A549 (cell line): Measurements from ENCODE around the gene PCED1B. TPM values are rescaled to one million over a fixed set of nuclear protein-coding genes. Genes with fewer than 3 reads are reported as not detected.
A peak's percentile ranks its signal among the peaks of the same experiment; 100 is the strongest.

Experiments used
- ATAC-seq, 2 experiments: fragments of 200-7000 bp in 1 of 2; fragments of >200 bp in 1 of 2; cut with Nextera tagmentation in 1 of 2; cut with Tn5 transposase in 1 of 2; 3 replicates each; pipeline versions ENCODE4 v1.8.0 to v1.9.1; 2018 to 2020; ENCODE audit warnings: mild to moderate bottlenecking in 1 of 2, moderate library complexity in 1 of 2
- CTCF ChIA-PET: fragments of 300-600 bp; sonication (Branson Sonifier 250); formaldehyde crosslinking; extraction: SDS; loops from one replicate; lab custom pipeline; 2021; ENCODE audit warnings: antibody characterized with exemption, inconsistent platforms; lab: Yijun Ruan, JAX
- POLR2A ChIA-PET: fragments of 350-600 bp; formaldehyde crosslinking; extraction: SDS; loops from one replicate; lab custom pipeline; 2021; ENCODE audit warnings: antibody characterized with exemption, inconsistent platforms; lab: Yijun Ruan, JAX
- DNase-seq, 2 experiments: peaks; one replicate each; pipeline versions ENCODE4 v3.0.0 to v3.0.0-alpha.2; 2011 to 2016; ENCODE audit warnings: low read depth in 1 of 2, low spot score in 1 of 2
- FAIRE-seq: peaks from 2 replicates; lab custom pipeline; 2011; peaks lifted over from hg19 to GRCh38; lab: Jason Lieb, UNC
- H3K27ac ChIP-seq, 2 experiments: fragments of >200 bp; sonication (Bioruptor Twin); formaldehyde crosslinking; 3 replicates each; pipeline ENCODE4 v1.5.1; 2016 to 2017
- H3K4me1 ChIP-seq: fragments of >200 bp; sonication (Bioruptor Twin); formaldehyde crosslinking; 3 replicates; pipeline ENCODE4 v1.6.1; 2016
- H3K4me2 ChIP-seq: fragments of >200 bp; sonication (Bioruptor Twin); formaldehyde crosslinking; 3 replicates; pipeline ENCODE4 v1.6.1; 2016
- H3K4me3 ChIP-seq: fragments of >200 bp; sonication (Bioruptor Twin); formaldehyde crosslinking; 3 replicates; pipeline ENCODE4 v1.5.1; 2016
- H3K9me3 ChIP-seq: fragments of >200 bp; sonication (Bioruptor Twin); formaldehyde crosslinking; 3 replicates; pipeline ENCODE4 v1.6.1; 2016
- EP300 ChIP-seq, 2 experiments: fragments of >200 bp; sonication (Bioruptor Twin); formaldehyde crosslinking; IDR thresholded peaks; 2 replicates in 1 of 2; 3 replicates in 1 of 2; pipeline ENCODE4 v1.6.1; 2016 to 2017
- FOSB ChIP-seq: fragments of 250-450 bp; sonication (Bioruptor Pico); IDR thresholded peaks from 2 replicates; pipeline ENCODE4 v1.5.0; 2020; ENCODE audit warnings: mild to moderate bottlenecking, moderate library complexity
- FOXS1 ChIP-seq: fragments of 250-450 bp; sonication (Bioruptor Pico); IDR thresholded peaks from 2 replicates; pipeline ENCODE4 v1.5.0; 2020; ENCODE audit warnings: mild to moderate bottlenecking, moderate library complexity
- HOXA7 ChIP-seq: fragments of 250-450 bp; sonication (Bioruptor Pico); IDR thresholded peaks from 2 replicates; pipeline ENCODE4 v1.5.0; 2020; ENCODE audit warnings: mild to moderate bottlenecking, moderate library complexity
- KDM5A ChIP-seq: fragments of 200-600 bp; sonication (generic); IDR thresholded peaks from 2 replicates; pipeline ENCODE4 v1.6.1; 2016; ENCODE audit warnings: antibody characterized with exemption, mild to moderate bottlenecking
- NFE2L2 ChIP-seq: fragments of 150-350 bp; conservative IDR thresholded peaks from 2 replicates; pipeline ENCODE4 v1.6.1; 2014; ENCODE audit warnings: low read length
- NPAS2 ChIP-seq: fragments of 250-450 bp; sonication (Bioruptor Pico); IDR thresholded peaks from 2 replicates; pipeline ENCODE4 v1.8.0; 2022; ENCODE audit warnings: mild to moderate bottlenecking, moderate library complexity, borderline replicate concordance
- PHF8 ChIP-seq: fragments of 200-600 bp; sonication (generic); IDR thresholded peaks from 2 replicates; pipeline ENCODE4 v1.6.1; 2016; ENCODE audit warnings: low read depth, mild to moderate bottlenecking, antibody characterized with exemption, moderate library complexity, borderline replicate concordance
- POLR2A ChIP-seq: IDR thresholded peaks from 2 replicates; pipeline ENCODE4 v1.6.1; 2012; ENCODE audit warnings: mild to moderate bottlenecking, low read length
- RARB ChIP-seq: fragments of 250-450 bp; sonication (Bioruptor Pico); IDR thresholded peaks from 2 replicates; pipeline ENCODE4 v1.8.0; 2021; ENCODE audit warnings: mild to moderate bottlenecking, moderate library complexity
- RNF2 ChIP-seq: fragments of 200-600 bp; sonication (generic); IDR thresholded peaks from 2 replicates; pipeline ENCODE4 v1.6.1; 2016; ENCODE audit warnings: low read depth, mild to moderate bottlenecking, antibody characterized with exemption, moderate library complexity, borderline replicate concordance
- ZFP36 ChIP-seq: fragments of 450-650 bp; IDR thresholded peaks from 2 replicates; pipeline ENCODE4 v1.6.1; 2014; ENCODE audit warnings: borderline replicate concordance; ENCODE audit not compliant: partially characterized antibody
- ZNF302 ChIP-seq: fragments of 250-450 bp; sonication (Bioruptor Pico); IDR thresholded peaks from 2 replicates; pipeline ENCODE4 v1.9.0; 2021; ENCODE audit warnings: inconsistent platforms, mild to moderate bottlenecking, moderate library complexity
- WGBS: methylation state at CpG from one replicate; pipeline ENCODE4 v1.1.6; 2017; ENCODE audit errors: missing lambda C conversion rate; 5-methylcytosine and 5-hydroxymethylcytosine counted together
- polyA plus RNA-seq, 4 experiments: library from polyadenylated mRNA; depleted of rRNA in 3 of 4; stranded (reverse); fragments of >200 nt; fragmentation: RNase III in 1 of 4; extraction: RNeasy Plus Mini Kit Qiagen cat#74134 plus additional on column Dnase treatment in 1 of 4; gene quantifications; 2 replicates in 3 of 4; 3 replicates in 1 of 4; pipeline ENCODE4 v1.2.3, GENCODE V29; 2011 to 2017
- TF ChIP-seq, protein P1 (sequence below): IDR thresholded peaks from 2 replicates; pipeline ENCODE4 v1.6.1; 2012
- TF ChIP-seq, protein P2 (sequence below): fragments of 250-450 bp; sonication (Bioruptor Pico); IDR thresholded peaks from 2 replicates; pipeline ENCODE4 v1.5.0; 2021; ENCODE audit warnings: mild to moderate bottlenecking, moderate library complexity, borderline replicate concordance
- TF ChIP-seq, protein P3 (sequence below): fragments of 450-650 bp; IDR thresholded peaks from 2 replicates; pipeline ENCODE4 v1.6.1; 2014; ENCODE audit warnings: antibody characterized with exemption
- TF ChIP-seq, protein P4 (sequence below): fragments of 250-450 bp; sonication (Bioruptor Pico); IDR thresholded peaks from 2 replicates; pipeline ENCODE4 v1.5.0; 2020; ENCODE audit warnings: low read depth, mild to moderate bottlenecking, moderate library complexity
- TF ChIP-seq, protein P5 (sequence below): IDR thresholded peaks from 2 replicates; pipeline ENCODE4 v1.6.1; 2012; ENCODE audit warnings: low read depth, borderline replicate concordance
- TF ChIP-seq, protein P6 (sequence below): fragments of >200 bp; sonication (Bioruptor Twin); formaldehyde crosslinking; IDR thresholded peaks from 2 replicates; pipeline ENCODE4 v1.6.1; 2016

PCED1B gene
- polyA plus RNA-seq, 2 of the 4 experiments (the other 2 are of a cell fraction): 74.6 to 108 TPM

DNA sequence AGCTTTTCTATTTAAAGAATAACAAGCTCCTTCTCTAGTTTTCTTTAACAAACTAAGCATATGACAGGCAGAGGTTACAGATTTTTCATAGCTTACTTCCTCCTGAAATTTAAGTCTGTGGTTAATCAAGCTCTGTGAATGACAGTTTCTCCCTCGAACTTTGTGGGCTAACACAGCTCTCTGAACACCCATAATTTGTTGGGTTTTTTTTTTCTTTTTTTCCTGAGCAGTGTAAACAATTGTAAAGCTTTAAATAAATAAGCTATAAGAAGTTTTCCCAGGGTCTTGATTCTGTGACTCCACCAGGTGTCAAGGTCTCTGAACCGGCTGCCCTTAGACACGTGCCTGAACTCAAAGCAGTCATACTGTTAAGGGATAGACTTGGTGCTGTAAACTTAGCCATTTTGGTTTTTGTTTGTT is 128.4 kb downstream of the PCED1B start:
- TF ChIP-seq KDM5A: no peak
- TF ChIP-seq, protein P1, sequence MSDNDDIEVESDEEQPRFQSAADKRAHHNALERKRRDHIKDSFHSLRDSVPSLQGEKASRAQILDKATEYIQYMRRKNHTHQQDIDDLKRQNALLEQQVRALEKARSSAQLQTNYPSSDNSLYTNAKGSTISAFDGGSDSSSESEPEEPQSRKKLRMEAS: peak; percentile 64; the same call in 1 of the 2 replicates
- H3K4me1 ChIP-seq: peaks cover 60% of the 10 kb centered on the region
- ChIA-PET CTCF (interaction anchor here (1.2 to 1.8 kb wide), 4 partner anchors 10 to 175 kb away, joined by 3 to 6 read pairs (median 5); no protein-coding TSS in a partner anchor), POLR2A (interaction anchor here (1.9 to 2.2 kb wide), 2 partner anchors 11 to 112 kb away, joined by 4 to 6 read pairs; no protein-coding TSS in a partner anchor)
- H3K4me3 ChIP-seq: no peak overlapping the region
- peak overlapping the region; percentile 22; the same call in 2 of the 3 replicates for H3K4me2 ChIP-seq
- H3K9me3 ChIP-seq: 0 out of 3 replicates have a peak, but pooled peaks cover 3% of the 10 kb centered on the region
- peak overlapping the region; percentile 86 to 91 for H3K27ac ChIP-seq
- DNase-seq (no peak), ATAC-seq (no peak), FAIRE-seq (no peak)
- WGBS: 21% methylated on average over 3 of the region's 3 CpGs

DNA sequence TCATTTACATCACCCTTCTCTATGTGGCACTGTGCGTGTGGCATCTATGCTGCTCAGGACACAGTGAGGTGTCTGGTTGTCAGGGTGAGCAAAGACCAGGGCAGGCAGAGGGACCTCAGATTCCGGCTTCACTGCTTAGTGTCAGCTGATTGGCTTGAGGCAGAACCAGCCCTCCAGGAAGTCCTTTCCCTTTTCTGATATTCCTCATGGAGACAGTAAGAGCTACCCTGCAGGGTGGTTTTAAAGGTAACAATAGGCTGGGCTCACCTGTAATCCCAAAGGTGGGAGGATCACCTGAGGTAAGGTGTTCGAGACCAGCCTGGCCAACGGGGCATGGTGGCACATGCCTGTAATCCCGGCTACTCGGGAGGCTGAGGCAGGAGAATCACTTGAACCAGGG is 129.6 kb downstream of the PCED1B start:
- POLR2A ChIA-PET: no interaction called here
- no peak for ATAC-seq

DNA sequence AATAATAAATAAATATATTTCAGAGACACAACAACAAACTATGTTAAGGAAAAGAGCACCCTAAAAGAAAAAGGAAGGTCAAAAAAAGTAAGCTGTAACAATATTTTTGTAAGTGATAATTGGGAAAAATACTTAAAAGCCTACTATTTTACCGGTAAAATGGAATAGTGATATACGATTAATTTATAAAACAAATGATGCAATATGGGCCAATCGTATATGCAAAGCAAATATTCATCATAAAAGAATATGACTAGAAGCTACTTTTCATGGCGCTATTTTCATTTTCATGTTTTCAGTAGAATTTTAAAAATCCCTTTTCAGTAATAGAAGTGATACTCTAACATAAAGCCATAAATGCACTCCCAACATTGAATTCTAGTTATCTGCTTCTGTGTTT is 131.4 kb downstream of the PCED1B start:
- POLR2A ChIA-PET: interaction anchor here (3.9 kb wide), 1 partner anchor 131 kb away, joined by 29 read pairs; the partner anchor contains the start of genes AMIGO2 and PCED1B
- CTCF ChIA-PET: interaction anchor here (0.8 to 1.6 kb wide), 2 partner anchors 112 to 141 kb away, joined by 3 read pairs; no protein-coding TSS in a partner anchor
- H3K4me2 ChIP-seq: no peak overlapping the region
- TF ChIP-seq, protein P2, sequence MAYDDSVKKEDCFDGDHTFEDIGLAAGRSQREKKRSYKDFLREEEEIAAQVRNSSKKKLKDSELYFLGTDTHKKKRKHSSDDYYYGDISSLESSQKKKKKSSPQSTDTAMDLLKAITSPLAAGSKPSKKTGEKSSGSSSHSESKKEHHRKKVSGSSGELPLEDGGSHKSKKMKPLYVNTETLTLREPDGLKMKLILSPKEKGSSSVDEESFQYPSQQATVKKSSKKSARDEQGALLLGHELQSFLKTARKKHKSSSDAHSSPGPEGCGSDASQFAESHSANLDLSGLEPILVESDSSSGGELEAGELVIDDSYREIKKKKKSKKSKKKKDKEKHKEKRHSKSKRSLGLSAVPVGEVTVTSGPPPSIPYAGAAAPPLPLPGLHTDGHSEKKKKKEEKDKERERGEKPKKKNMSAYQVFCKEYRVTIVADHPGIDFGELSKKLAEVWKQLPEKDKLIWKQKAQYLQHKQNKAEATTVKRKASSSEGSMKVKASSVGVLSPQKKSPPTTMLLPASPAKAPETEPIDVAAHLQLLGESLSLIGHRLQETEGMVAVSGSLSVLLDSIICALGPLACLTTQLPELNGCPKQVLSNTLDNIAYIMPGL: no peak
- TF ChIP-seq NFE2L2 (no peak), NPAS2 (CRISPR knock-in tag) (no peak), FOXS1 (CRISPR knock-in tag) (no peak), FOSB (CRISPR knock-in tag) (no peak)
- TF ChIP-seq, protein P3, sequence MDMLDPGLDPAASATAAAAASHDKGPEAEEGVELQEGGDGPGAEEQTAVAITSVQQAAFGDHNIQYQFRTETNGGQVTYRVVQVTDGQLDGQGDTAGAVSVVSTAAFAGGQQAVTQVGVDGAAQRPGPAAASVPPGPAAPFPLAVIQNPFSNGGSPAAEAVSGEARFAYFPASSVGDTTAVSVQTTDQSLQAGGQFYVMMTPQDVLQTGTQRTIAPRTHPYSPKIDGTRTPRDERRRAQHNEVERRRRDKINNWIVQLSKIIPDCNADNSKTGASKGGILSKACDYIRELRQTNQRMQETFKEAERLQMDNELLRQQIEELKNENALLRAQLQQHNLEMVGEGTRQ: no peak
- TF ChIP-seq, protein P4, sequence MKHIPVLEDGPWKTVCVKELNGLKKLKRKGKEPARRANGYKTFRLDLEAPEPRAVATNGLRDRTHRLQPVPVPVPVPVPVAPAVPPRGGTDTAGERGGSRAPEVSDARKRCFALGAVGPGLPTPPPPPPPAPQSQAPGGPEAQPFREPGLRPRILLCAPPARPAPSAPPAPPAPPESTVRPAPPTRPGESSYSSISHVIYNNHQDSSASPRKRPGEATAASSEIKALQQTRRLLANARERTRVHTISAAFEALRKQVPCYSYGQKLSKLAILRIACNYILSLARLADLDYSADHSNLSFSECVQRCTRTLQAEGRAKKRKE (CRISPR knock-in tag): no peak
- TF ChIP-seq, all 56 proteins: peak for 0
- no peak for DNase-seq
- H3K9me3 ChIP-seq: no peaks in the 10 kb centered on the region
- H3K27ac ChIP-seq: peak overlapping the region; percentile 91 to 92
- H3K4me3 ChIP-seq: no peak overlapping the region
- ATAC-seq: no peak
- peaks cover 79% of the 10 kb centered on the region for H3K4me1 ChIP-seq
- FAIRE-seq: no peak
- 95% methylated on average over 4 of the region's 4 CpGs for WGBS

More for the DNA sequence above, 129.6 kb downstream of the PCED1B start:
- CTCF ChIA-PET: no interaction called here
- no peak for DNase-seq
- Histone ChIP-seq H3K4me1 (peaks cover 72% of the 10 kb centered on the region), H3K27ac (peak overlapping the region; percentile 86 to 91), H3K4me3 (no peak overlapping the region)
- TF ChIP-seq, protein P1: no peak
- TF ChIP-seq RNF2: no peak
- TF ChIP-seq ZNF302 (CRISPR knock-in tag): no peak
- TF ChIP-seq, protein P4 (CRISPR knock-in tag): no peak
- TF ChIP-seq POLR2A: no peak
- no peak for TF ChIP-seq RARB (CRISPR knock-in tag)
- no peak for TF ChIP-seq HOXA7 (CRISPR knock-in tag)
- TF ChIP-seq EP300 (IDR thresholded peaks at IDR 0.05): no peak
- TF ChIP-seq, protein P5, sequence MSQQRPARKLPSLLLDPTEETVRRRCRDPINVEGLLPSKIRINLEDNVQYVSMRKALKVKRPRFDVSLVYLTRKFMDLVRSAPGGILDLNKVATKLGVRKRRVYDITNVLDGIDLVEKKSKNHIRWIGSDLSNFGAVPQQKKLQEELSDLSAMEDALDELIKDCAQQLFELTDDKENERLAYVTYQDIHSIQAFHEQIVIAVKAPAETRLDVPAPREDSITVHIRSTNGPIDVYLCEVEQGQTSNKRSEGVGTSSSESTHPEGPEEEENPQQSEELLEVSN: no peak
- TF ChIP-seq ZFP36: no peak
- TF ChIP-seq, protein P6, sequence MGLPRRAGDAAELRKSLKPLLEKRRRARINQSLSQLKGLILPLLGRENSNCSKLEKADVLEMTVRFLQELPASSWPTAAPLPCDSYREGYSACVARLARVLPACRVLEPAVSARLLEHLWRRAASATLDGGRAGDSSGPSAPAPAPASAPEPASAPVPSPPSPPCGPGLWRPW: no peak
- no peak for TF ChIP-seq PHF8
- TF ChIP-seq, all 56 proteins: peak for 0
- 0 out of 3 replicates have a peak, but pooled peaks cover 3% of the 10 kb centered on the region for H3K9me3 ChIP-seq
- H3K4me2 ChIP-seq: no peak overlapping the region
- no peak for FAIRE-seq
- 91% methylated on average over 6 of the region's 6 CpGs for WGBS
